ENCODE data around the gene IER3IP1.
"Not testable (repeated sequence)": the region's sequence is repeated elsewhere in the genome, so short reads cannot be mapped to it uniquely, and the experiment has no call there.

IER3IP1 gene

DNA sequence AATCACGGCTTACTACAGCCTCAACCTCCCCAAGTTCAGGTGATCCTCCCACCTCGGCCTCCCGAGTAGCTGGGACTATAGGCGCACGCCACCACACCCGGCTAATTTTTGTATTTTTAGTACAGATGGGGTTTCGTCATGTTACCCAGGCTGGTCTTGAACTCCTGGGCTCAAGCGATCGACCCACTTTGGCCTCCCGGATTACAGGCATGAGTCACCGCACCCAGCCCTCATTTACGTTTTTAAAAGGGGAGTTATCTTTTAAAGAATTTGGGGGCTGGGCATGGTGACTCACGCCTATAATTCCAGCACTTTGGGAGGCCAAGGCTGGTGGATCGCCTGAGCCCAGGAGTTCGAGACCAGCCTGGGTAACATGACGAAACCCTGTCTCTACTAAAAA lies 17.8 kb downstream of the IER3IP1 start:
- DNase-seq, result not testable (repeated sequence)

DNA sequence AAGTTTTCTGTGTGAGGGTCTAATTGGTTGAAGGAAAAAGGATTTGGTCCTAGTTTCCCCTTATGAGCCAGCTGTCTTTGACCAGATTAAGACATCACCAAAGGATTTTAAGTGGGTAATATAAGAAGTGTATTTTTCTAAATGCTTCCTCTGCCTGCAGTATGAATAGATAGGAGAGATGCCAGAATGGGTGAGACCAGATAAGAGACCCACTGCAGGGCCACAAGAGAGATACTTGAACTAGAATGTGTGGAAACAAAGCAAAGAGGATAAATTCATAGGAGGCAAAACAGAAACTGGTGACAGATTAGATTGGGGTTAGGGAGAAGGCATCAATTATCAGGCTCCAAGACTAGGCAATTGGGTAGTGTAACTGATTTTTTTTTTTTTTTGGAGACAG lies 24.7 kb downstream of the IER3IP1 start:
- no peak for DNase-seq

DNA sequence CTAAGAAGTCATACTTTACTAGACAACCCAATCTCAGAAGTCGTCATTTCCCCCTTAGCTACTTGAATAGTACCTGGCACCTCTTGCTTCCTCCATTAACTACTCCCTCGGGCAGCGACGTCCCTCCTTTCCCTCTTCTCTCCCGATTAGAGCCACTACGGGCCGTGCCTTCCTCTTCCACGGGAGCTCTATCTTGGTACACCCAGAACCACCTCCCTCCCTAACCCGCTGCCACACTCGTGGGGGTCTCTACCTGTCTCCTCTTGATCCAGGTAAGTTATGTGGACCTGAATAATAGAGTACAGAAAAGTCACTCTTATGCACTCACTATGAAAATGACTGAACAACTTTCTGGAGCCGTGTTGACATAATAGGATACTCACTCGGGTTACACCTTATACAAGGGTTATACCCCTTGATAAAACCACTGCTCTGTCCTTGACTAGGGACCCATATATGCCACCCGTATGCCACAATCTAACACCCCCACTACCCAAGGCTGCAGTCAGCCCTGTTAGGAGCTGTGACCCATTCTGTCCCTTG lies 25.3 kb downstream of the IER3IP1 start:
- DNase-seq, result no peak

DNA sequence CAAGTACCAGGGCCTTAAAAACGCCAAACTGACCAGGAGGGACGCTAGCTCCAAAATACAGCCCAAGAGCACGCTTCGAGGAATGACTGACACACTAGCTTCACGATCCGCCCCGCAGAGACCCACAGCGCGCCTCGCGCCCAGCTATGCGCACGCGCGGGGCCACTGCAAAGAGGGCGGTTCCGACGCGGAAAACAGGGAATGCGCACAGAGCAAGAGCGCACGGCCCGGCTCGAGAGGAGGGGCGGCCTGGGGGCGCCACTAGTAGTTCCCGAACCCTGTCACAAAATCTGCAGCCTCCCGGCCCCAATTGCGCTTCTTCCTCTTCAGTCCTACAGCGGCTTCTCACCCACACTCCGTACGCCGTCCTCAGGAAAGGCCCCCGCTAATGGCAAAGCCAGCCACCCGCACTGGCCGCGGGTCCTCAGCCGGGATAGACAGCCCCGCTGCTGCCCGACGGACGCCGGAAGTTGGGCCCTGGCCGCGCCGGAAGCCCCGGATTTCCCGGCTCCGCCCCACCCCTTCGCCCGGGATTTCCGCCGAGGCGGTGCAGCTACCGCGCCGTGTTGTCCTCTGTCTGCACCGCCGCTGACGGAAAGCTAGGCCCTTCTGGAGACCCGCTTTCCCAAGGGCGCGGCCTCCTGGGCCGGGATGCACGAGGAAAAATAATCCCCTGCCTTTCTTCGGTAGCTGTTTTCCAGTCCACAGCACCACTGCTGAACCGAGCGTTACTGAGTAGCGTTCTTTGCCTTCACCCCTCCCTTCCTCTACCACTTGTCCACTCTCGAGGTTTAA lies 25.9 kb downstream of the IER3IP1 start, which contains the start of gene HDHD2:
Gene HDHD2 (minus strand): TSS at position 472 of the 795 bp plus-strand sequence. CDS start 14,061 bp downstream, outside the sequence.
- DNase-seq, result peak; percentile 89

- peak; percentile 34 for DNase-seq
Measured at GRCh38 chr18:47149457-47150028, 26.6 kb downstream of the IER3IP1 start.

GRCh38 chr18:47146206-47146605 lies 30.0 kb downstream of the IER3IP1 start:
- no peak for DNase-seq

GRCh38 chr18:47143899-47144485 lies 32.2 kb downstream of the IER3IP1 start:
- no peak for DNase-seq

DNA sequence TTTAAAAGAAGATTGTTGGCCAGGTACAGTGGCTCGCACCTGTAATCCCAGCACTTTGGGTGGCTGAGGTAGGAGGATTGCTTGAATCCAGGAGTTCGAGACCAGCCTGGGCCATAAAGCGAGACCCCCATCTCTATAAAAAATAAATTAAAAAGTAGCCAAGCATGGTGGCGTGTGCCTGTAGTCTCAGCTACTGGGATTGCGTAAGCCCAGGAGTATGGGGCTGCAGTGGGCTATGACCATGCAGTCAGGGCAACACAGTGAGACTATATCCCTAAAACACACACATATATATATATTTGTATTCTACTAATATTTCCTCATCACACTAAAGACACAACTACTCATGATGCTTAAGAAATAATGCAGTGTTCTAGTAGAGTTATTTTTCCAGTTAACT lies 33.0 kb downstream of the IER3IP1 start:
- no peak for DNase-seq

DNA sequence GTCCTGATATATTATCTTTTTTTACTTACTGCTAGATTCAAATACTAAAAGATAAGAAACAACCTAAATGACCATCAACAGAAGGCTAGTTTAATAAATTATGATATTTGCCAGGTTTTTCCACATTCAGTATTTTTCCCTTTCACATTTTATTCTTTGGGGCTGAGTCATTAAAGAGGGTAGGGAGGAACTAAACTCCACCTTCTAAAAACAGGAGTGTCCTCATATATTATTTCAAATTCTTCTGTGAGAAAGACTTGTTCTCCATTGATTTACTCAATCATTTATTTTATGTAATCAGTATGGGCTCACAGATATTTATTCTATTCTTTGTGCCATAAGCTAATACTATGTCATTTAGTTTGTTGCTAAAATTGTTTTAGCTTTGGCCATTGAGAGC lies 34.9 kb downstream of the IER3IP1 start:
- DNase-seq, result no peak

GRCh38 chr18:47121146-47121545 lies 55.0 kb downstream of the IER3IP1 start:
- no peak for DNase-seq

DNA sequence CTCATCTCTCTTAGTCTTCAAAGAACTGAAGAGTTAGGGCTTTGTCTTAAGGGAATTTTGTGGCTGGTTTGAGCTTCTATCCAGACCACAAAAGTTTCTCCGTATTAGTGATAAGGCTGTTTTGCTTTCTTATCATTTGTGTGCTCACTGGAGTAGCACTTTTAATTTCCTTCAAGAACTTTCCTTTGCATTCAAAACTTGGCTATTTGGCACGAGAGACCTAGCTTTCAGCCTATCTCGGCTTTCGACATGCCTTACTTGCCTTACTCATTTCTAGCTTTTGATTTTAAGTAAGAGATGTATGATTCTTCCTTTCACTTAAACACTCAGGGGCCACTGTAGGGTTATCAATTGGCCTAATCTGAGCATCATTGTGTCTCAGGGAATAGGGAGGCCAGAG lies 55.7 kb downstream of the IER3IP1 start:
- no peak for DNase-seq

DNA sequence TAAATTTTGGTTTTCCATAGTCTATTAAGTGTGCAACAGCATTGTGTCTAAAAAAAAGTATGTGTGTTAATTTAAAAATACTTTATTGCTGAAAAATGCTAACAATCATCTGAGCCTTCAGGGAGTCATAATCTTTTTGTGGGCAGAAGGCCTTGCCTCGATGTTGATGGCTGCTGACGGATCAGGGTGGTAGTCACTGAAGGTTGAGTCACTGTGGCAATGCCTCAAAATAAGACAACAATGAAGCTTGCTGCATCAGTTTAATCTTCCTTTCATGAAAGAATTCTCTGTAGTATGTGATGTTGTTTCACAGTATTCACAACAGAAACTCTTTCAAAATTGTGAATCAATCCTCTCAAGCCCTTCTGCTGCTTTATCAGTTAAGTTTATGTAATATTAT lies 57.2 kb downstream of the IER3IP1 start:
- DNase-seq, result no peak

- DNase-seq, result no peak
Measured at GRCh38 chr18:47115205-47115604, 61.0 kb downstream of the IER3IP1 start.

GRCh38 chr18:47113796-47114540 lies 62.2 kb downstream of the IER3IP1 start:
- DNase-seq, result no peak

- DNase-seq, result no peak
Measured at GRCh38 chr18:47110492-47111274, 65.5 kb downstream of the IER3IP1 start.

DNA sequence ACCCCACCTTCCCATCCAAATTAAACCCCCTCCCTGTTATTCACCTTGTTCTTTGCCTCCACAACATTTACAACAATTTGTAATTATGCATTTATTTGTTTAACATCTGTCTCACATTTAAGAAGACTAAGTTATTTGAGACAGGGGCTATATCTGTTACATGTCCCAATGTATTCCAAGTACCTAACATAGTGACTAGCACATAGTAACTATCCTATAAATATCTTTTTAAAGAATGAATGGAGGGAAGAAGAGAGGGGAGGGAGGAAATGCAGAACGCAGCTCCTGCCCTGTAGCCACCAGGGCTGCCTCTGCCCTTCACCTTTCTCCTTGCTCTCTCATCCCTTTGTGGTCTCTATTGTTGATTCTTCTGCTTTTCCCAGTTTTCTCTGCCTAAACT lies 66.4 kb downstream of the IER3IP1 start:
- no peak for DNase-seq

- DNase-seq, result no peak
Measured at GRCh38 chr18:47108998-47109405, 67.2 kb downstream of the IER3IP1 start.

DNA sequence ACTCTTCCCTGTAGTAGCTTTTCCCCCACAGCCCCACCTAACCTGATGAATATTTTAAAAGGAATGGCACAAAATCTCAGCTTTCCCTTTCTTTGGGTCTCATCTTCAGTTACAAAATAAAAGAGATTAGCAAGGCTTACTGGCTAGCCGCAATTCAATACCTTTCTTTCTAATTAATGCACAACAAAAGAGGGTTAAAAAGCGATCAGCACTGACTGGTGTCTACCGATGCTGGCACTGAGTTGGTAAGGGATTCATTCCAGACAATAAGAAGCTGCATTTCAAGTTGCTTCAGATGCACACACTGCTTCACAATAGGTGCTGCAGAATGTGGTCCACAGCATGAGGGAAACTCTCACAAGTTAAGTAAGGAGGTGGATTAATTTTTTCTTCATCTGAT lies 67.8 kb downstream of the IER3IP1 start:
- no peak for DNase-seq

Data from left hindlimb (tissue), 1 donor.